ENCODE data around the gene ST8SIA5.

ST8SIA5 gene

GRCh38 chr18:46629361-46629760, 127.5 kb downstream of the ST8SIA5 start:
- no peak for DNase-seq (ENCODE audit: extremely low read depth, low read depth)

GRCh38 chr18:46628206-46628605, 128.6 kb downstream of the ST8SIA5 start:
- DNase-seq (ENCODE audit: extremely low read depth, low read depth) = no peak
- no peak for TF ChIP-seq CTCF (IDR thresholded peaks at IDR 0.05; ENCODE audit: low read depth, low read length)

More at GRCh38 chr18:46629361-46629760, 127.5 kb downstream of the ST8SIA5 start:
- TF ChIP-seq CTCF (IDR thresholded peaks at IDR 0.05; ENCODE audit: low read depth, low read length) = no peak

DNA sequence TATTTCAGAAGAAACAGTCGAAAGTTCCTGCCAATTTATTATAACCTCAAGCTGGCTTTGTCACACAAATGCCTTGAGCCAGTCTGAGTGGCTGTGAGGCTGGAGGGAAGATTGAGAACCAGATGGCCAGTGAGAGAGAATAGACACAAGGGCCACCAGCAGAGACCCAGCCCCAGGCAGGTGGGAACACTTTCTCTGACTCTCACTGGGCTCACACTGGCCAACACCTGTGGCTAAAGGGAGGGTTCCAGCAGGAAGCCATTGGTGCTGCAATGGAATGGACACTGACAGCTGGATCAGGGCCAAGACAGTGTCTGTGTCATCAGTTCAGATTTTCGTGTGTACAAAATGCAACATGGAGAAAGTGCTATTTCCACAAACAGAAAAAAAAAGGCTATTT, 129.7 kb downstream of the ST8SIA5 start:
- TF ChIP-seq CTCF (IDR thresholded peaks at IDR 0.05; ENCODE audit: low read depth, low read length) = no peak
- DNase-seq (ENCODE audit: extremely low read depth, low read depth) = no peak

- no peak for TF ChIP-seq CTCF (IDR thresholded peaks at IDR 0.05; ENCODE audit: low read depth, low read length)
- DNase-seq (ENCODE audit: extremely low read depth, low read depth) = no peak
Measured at GRCh38 chr18:46625069-46625468, 131.8 kb downstream of the ST8SIA5 start.

GRCh38 chr18:46624127-46624526, 132.7 kb downstream of the ST8SIA5 start:
- DNase-seq (ENCODE audit: extremely low read depth, low read depth) = no peak
- TF ChIP-seq CTCF (IDR thresholded peaks at IDR 0.05; ENCODE audit: low read depth, low read length) = no peak

- TF ChIP-seq CTCF (IDR thresholded peaks at IDR 0.05; ENCODE audit: low read depth, low read length) = no peak
- DNase-seq (ENCODE audit: extremely low read depth, low read depth) = no peak
Measured at GRCh38 chr18:46623541-46623940, 133.3 kb downstream of the ST8SIA5 start.

DNA sequence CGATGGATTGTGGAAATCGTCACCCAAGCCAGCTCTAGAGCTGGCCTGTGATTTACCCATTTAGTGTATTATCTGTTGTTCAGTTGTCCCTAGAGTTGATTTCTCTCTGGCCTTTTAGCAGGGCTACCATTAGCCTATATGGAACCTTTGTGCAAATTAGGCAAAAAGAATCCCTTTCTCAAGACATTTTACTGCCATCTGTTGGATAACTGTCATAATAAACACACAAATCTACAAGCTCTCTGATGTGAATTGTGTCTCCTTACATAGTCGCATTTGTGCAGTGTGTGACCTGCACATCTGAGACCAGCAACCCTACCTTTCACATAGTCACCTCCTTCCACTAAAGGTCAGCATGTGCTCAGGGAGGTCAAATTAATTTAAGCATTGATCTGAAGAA, 133.9 kb downstream of the ST8SIA5 start:
- no peak for DNase-seq (ENCODE audit: extremely low read depth, low read depth)
- no peak; the same call in 1 of the 2 replicates for TF ChIP-seq CTCF (IDR thresholded peaks at IDR 0.05; ENCODE audit: low read depth, low read length)

All from AG09319 (cell line).